Caco-2 (cell line): Measurements from ENCODE around the gene EFCAB14. TPM values are rescaled to one million over a fixed set of nuclear protein-coding genes. Genes with fewer than 3 reads are reported as not detected.
"Not testable (repeated sequence)": the region's sequence is repeated elsewhere in the genome, so short reads cannot be mapped to it uniquely, and the experiment has no call there.

Experiments
- BruUV-seq: library from RNA; stranded (reverse); fragments of 400-500 nt; replicated peaks from 2 replicates; lab custom pipeline; 2021; lab: Mats Ljungman, UMichigan
- CTCF ChIA-PET: fragments of 300-600 bp; sonication (Branson Sonifier 250); formaldehyde crosslinking; loops from one replicate; lab custom pipeline; 2022; ENCODE audit warnings: antibody characterized with exemption; lab: Charles Lee
- POLR2A ChIA-PET: fragments of 300-600 bp; sonication (Branson Sonifier 250); formaldehyde crosslinking; loops from one replicate; lab custom pipeline; 2022; ENCODE audit warnings: antibody characterized with exemption; lab: Charles Lee
- DNase-seq, 2 experiments: peaks; one replicate each; pipeline versions ENCODE4 v3.0.0 to v3.0.0-alpha.2; 2020 to 2022
- H3K27me3 ChIP-seq: replicated peaks from 2 replicates; pipeline ENCODE4 v1.6.0; 2011; ENCODE audit warnings: low read length; ENCODE audit not compliant: control insufficient read depth, insufficient read depth
- H3K36me3 ChIP-seq: 2 replicates; pipeline ENCODE4 v1.5.1; 2011; ENCODE audit warnings: low read length; ENCODE audit not compliant: control insufficient read depth, insufficient read depth
- H3K4me1 ChIP-seq: fragments of 250-450 bp; sonication (Bioruptor Pico); 2 replicates; pipeline ENCODE4 v1.5.1; 2020; ENCODE audit warnings: mild to moderate bottlenecking
- H3K4me3 ChIP-seq: 2 replicates; pipeline ENCODE4 v1.5.1; 2011; ENCODE audit warnings: low read depth, mild to moderate bottlenecking, control low read depth, low read length
- H3K9me3 ChIP-seq: fragments of 250-450 bp; sonication (Bioruptor Pico); 2 replicates; pipeline ENCODE4 v1.5.1; 2020; ENCODE audit warnings: mild to moderate bottlenecking, moderate library complexity
- H3K27ac Mint-ChIP-seq: one replicate; pipeline ENCODE4 v1.8.0; 2022; ENCODE audit warnings: mixed read lengths; ENCODE audit not compliant: unreplicated experiment
- H3K27me3 Mint-ChIP-seq: one replicate; pipeline ENCODE4 v1.8.0; 2022; ENCODE audit warnings: mixed read lengths; ENCODE audit not compliant: insufficient read depth, unreplicated experiment
- H3K36me3 Mint-ChIP-seq: one replicate; pipeline ENCODE4 v1.8.0; 2022; ENCODE audit warnings: mild to moderate bottlenecking, mixed read lengths; ENCODE audit not compliant: insufficient read depth, unreplicated experiment
- H3K4me1 Mint-ChIP-seq: one replicate; pipeline ENCODE4 v1.8.0; 2022; ENCODE audit warnings: low read depth, mixed read lengths; ENCODE audit not compliant: unreplicated experiment
- H3K4me3 Mint-ChIP-seq: one replicate; pipeline ENCODE4 v1.8.0; 2022; ENCODE audit warnings: mild to moderate bottlenecking, moderate library complexity, mixed read lengths; ENCODE audit not compliant: unreplicated experiment
- H3K9me3 Mint-ChIP-seq: one replicate; pipeline ENCODE4 v1.8.0; 2022; ENCODE audit warnings: mixed read lengths; ENCODE audit not compliant: unreplicated experiment
- CTCF ChIP-seq, 2 experiments: fragments of 200-600 bp in 1 of 2; IDR thresholded peaks; 1 replicate in 1 of 2; 2 replicates in 1 of 2; pipeline versions ENCODE4 v1.5.1 to v1.8.0; 2011 to 2022; ENCODE audit warnings: antibody characterized with exemption in 1 of 2, control low read depth in 1 of 2, inconsistent platforms in 1 of 2, low read depth in 1 of 2, low read length in 1 of 2, mild to moderate bottlenecking in 1 of 2, moderate library complexity in 1 of 2; ENCODE audit not compliant: insufficient read depth in 1 of 2, severe bottlenecking in 1 of 2, unreplicated experiment in 1 of 2
- intact Hi-C: fragments of 100-400 bp; cut with micrococcal nuclease; formaldehyde crosslinking; loops from one replicate; pipeline ENCODE4 v1.10.0; 2022; ENCODE audit not compliant: unreplicated experiment
- total RNA-seq: library from RNA; stranded (reverse); gene quantifications from 2 replicates; pipeline ENCODE4 v1.2.3, GENCODE V29; 2022

EFCAB14 gene
- total RNA-seq, 1 experiment from 2014 or later = 60.3 TPM

- peaks cover 17% of the 10 kb centered on the region for H3K27me3 Mint-ChIP-seq
- H3K4me3 Mint-ChIP-seq = no peak overlapping the region
- H3K9me3 Mint-ChIP-seq = no peaks in the 10 kb centered on the region
- no peaks in the 10 kb centered on the region for H3K27me3 ChIP-seq
- no peaks in the 10 kb centered on the region for H3K4me1 Mint-ChIP-seq
- no peak for TF ChIP-seq CTCF (IDR thresholded peaks at IDR 0.05; ENCODE audit: insufficient read depth in 1 of 2, low read depth in 1 of 2, low read length in 1 of 2, severe bottlenecking in 1 of 2, unreplicated experiment in 1 of 2)
- no peaks in the 10 kb centered on the region for H3K36me3 Mint-ChIP-seq
- no peaks in the 10 kb centered on the region for H3K4me1 ChIP-seq
- H3K27ac Mint-ChIP-seq = no peak overlapping the region
- no peak overlapping the region for H3K4me3 ChIP-seq
- no peaks in the 10 kb centered on the region for H3K9me3 ChIP-seq
- intact Hi-C loops = no loop called here
- ChIA-PET POLR2A (no interaction called here), CTCF (no interaction called here)
- H3K36me3 ChIP-seq = no peaks in the 10 kb centered on the region
- no peak for DNase-seq
- no TSS peak for BruUV-seq
These were observed 23.2 kb upstream of the EFCAB14 start for GRCh38 chr1:46742069-46742468.

GRCh38 chr1:46735708-46736324 is 16.9 kb upstream of the EFCAB14 start:
- no peaks in the 10 kb centered on the region for H3K9me3 ChIP-seq
- TF ChIP-seq CTCF (IDR thresholded peaks at IDR 0.05; ENCODE audit: insufficient read depth in 1 of 2, low read depth in 1 of 2, low read length in 1 of 2, severe bottlenecking in 1 of 2, unreplicated experiment in 1 of 2) = peak; percentile 11 to 46
- intact Hi-C loops = no loop called here
- no peaks in the 10 kb centered on the region for H3K27me3 ChIP-seq
- no peaks in the 10 kb centered on the region for H3K4me1 Mint-ChIP-seq
- peak in 1 of 2 experiments; percentile 66 for DNase-seq
- peaks cover 10% of the 10 kb centered on the region for H3K9me3 Mint-ChIP-seq
- H3K4me3 ChIP-seq = no peak overlapping the region
- H3K36me3 Mint-ChIP-seq = no peaks in the 10 kb centered on the region
- H3K27ac Mint-ChIP-seq = no peak overlapping the region
- ChIA-PET POLR2A (no interaction called here), CTCF (no interaction called here)
- no peak overlapping the region for H3K4me3 Mint-ChIP-seq
- BruUV-seq = no TSS peak
- peaks cover 10% of the 10 kb centered on the region for H3K27me3 Mint-ChIP-seq
- no peaks in the 10 kb centered on the region for H3K4me1 ChIP-seq
- H3K36me3 ChIP-seq = no peaks in the 10 kb centered on the region

- H3K4me3 Mint-ChIP-seq, POLR2A ChIA-PET, BruUV-seq, H3K9me3 ChIP-seq, H3K36me3 Mint-ChIP-seq, intact Hi-C loops, H3K36me3 ChIP-seq, H3K4me1 Mint-ChIP-seq, CTCF ChIA-PET, H3K4me1 ChIP-seq, H3K4me3 ChIP-seq, H3K27me3 ChIP-seq, H3K27ac Mint-ChIP-seq: not testable (repeated sequence)
- Mint-ChIP-seq H3K9me3 (peaks cover 30% of the 10 kb centered on the region), H3K27me3 (peaks cover 11% of the 10 kb centered on the region)
- peak in 1 of 2 experiments; percentile 10 for DNase-seq
These were observed 9.5 kb upstream of the EFCAB14 start for GRCh38 chr1:46728327-46728873.
